Superior temporal gyrus (tissue), 1 donor: Measurements from ENCODE around the gene PDE4DIP.
"Not testable (repeated sequence)": the region's sequence is repeated elsewhere in the genome, so short reads cannot be mapped to it uniquely, and the experiment has no call there.

Experiments
- DNase-seq: peaks from one replicate; pipeline ENCODE4 v3.0.0-alpha.2; 2016; ENCODE audit errors: extremely low spot score

The PDE4DIP gene

GRCh38 chr1:148874408-148875388 is 30.5 kb downstream of the PDE4DIP start:
- DNase-seq, result not testable (repeated sequence)

- not testable (repeated sequence) for DNase-seq
Observed at GRCh38 chr1:148879812-148880416, 35.7 kb downstream of the PDE4DIP start.

- DNase-seq, result not testable (repeated sequence)
Observed at GRCh38 chr1:148881261-148881660, 37.0 kb downstream of the PDE4DIP start.

- not testable (repeated sequence) for DNase-seq
Observed at GRCh38 chr1:148885219-148885618, 41.0 kb downstream of the PDE4DIP start.

GRCh38 chr1:148886293-148886692 is 42.1 kb downstream of the PDE4DIP start:
- not testable (repeated sequence) for DNase-seq

GRCh38 chr1:148888597-148888996 is 44.4 kb downstream of the PDE4DIP start:
- not testable (repeated sequence) for DNase-seq

GRCh38 chr1:148889267-148890074 is 45.2 kb downstream of the PDE4DIP start:
- not testable (repeated sequence) for DNase-seq

- not testable (repeated sequence) for DNase-seq
Observed at GRCh38 chr1:148890075-148890568, 45.9 kb downstream of the PDE4DIP start.

GRCh38 chr1:148894360-148895352 is 50.4 kb downstream of the PDE4DIP start:
- DNase-seq, result not testable (repeated sequence)

GRCh38 chr1:148900026-148900425 is 55.8 kb downstream of the PDE4DIP start:
- not testable (repeated sequence) for DNase-seq

- not testable (repeated sequence) for DNase-seq
Observed at GRCh38 chr1:148900691-148901090, 56.5 kb downstream of the PDE4DIP start.

- DNase-seq, result not testable (repeated sequence)
Observed at GRCh38 chr1:148901150-148901952, 57.1 kb downstream of the PDE4DIP start.

GRCh38 chr1:148901953-148902341 is 57.7 kb downstream of the PDE4DIP start:
- not testable (repeated sequence) for DNase-seq

- not testable (repeated sequence) for DNase-seq
Observed at GRCh38 chr1:148909219-148909826, 65.1 kb downstream of the PDE4DIP start.

- DNase-seq, result not testable (repeated sequence)
Observed at GRCh38 chr1:148911303-148911928, 67.2 kb downstream of the PDE4DIP start.

- not testable (repeated sequence) for DNase-seq
Observed at GRCh38 chr1:148916222-148916621, 72.0 kb downstream of the PDE4DIP start.

GRCh38 chr1:148916695-148917348 is 72.6 kb downstream of the PDE4DIP start:
- not testable (repeated sequence) for DNase-seq
